Fibroblast of villous mesenchyme (primary cell): Measurements from ENCODE around the gene RASGRF1. TPM values are rescaled to one million over a fixed set of nuclear protein-coding genes. Genes with fewer than 3 reads are reported as not detected.

ENCODE experiments used
- DNase-seq: peaks from one replicate; pipeline ENCODE4 v3.0.0-alpha.2; 2010; ENCODE audit warnings: low read depth
- H3K4me3 ChIP-seq: 2 replicates; pipeline ENCODE4 v1.5.1; 2011; ENCODE audit warnings: low read depth, mild to moderate bottlenecking, low read length
- CTCF ChIP-seq: IDR thresholded peaks from 2 replicates; pipeline ENCODE4 v1.5.1; 2012; ENCODE audit warnings: low read depth, mild to moderate bottlenecking, low read length; ENCODE audit not compliant: insufficient read depth
- total RNA-seq: library from RNA; depleted of rRNA; stranded (reverse); fragments of >200 nt; gene quantifications from 2 replicates; pipeline ENCODE4 v1.2.3, GENCODE V29; 2012

The RASGRF1 gene
- total RNA-seq, 1 donor: 0.43 TPM

DNA sequence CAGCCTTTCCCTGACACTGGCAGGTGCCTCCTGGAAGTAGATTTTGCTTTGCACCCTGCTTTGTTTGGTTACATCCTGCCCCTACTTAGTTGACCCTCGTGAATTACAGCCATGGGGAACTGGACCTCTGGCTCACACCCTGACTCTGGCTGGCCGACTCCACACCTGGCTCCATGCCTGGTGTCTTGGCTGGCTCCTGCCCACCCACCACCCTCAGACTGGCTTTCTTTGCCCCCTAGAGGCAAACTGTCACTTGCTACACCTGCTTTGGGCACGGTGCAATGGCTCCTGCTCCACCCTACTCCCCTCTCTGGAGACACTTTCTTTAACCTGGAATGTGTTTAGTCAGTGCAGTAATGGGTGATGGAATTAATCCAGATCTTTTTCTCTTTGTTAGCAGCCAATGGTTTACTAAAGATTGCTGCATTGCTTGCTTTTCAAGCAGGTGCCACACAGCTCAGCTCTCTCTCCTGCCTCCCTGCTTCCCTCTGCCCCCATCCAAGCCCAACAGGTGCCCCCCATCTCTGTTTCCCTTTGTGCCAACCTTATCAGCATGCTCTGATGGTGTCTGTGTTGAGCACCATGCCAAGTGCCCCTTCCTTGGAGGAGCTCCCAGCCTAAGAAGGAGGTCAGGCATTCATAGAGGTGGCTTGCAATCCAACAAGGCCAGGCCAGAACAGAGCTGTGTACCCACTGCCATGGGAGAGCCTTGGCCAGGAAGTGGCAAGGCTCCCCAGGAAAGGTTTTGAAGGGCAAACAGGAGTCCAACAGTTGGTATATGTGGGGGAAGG is 38.4 kb downstream of the RASGRF1 start:
- TF ChIP-seq CTCF: no peak
- no peak for DNase-seq
- no peak overlapping the region for H3K4me3 ChIP-seq

- no peak overlapping the region for H3K4me3 ChIP-seq
- no peak for DNase-seq
- no peak for TF ChIP-seq CTCF
Observed at GRCh38 chr15:79051029-79051428, 39.6 kb downstream of the RASGRF1 start.

DNA sequence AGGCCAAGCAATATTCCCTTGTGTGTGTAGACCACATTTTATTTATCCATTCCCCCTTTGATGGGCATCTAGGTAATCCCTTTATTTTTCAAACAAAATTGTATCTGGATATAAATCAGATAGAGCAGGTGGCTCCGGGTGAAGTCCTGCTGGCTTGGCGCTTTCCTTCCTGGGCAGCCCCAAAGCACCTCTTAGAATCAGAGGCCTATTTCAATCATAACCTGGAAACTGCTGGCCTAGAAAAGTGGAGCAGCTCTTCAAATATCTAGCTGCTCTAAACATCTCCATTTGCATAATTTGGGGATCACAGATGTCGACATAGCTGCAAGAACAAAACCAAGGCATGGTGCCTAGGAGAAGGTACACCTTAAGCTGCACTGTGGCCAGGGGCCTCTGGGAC is 40.2 kb downstream of the RASGRF1 start:
- DNase-seq: no peak
- no peak overlapping the region for H3K4me3 ChIP-seq
- TF ChIP-seq CTCF: no peak

GRCh38 chr15:79049416-79049815 is 41.2 kb downstream of the RASGRF1 start:
- TF ChIP-seq CTCF: no peak
- no peak for DNase-seq
- no peak overlapping the region for H3K4me3 ChIP-seq

DNA sequence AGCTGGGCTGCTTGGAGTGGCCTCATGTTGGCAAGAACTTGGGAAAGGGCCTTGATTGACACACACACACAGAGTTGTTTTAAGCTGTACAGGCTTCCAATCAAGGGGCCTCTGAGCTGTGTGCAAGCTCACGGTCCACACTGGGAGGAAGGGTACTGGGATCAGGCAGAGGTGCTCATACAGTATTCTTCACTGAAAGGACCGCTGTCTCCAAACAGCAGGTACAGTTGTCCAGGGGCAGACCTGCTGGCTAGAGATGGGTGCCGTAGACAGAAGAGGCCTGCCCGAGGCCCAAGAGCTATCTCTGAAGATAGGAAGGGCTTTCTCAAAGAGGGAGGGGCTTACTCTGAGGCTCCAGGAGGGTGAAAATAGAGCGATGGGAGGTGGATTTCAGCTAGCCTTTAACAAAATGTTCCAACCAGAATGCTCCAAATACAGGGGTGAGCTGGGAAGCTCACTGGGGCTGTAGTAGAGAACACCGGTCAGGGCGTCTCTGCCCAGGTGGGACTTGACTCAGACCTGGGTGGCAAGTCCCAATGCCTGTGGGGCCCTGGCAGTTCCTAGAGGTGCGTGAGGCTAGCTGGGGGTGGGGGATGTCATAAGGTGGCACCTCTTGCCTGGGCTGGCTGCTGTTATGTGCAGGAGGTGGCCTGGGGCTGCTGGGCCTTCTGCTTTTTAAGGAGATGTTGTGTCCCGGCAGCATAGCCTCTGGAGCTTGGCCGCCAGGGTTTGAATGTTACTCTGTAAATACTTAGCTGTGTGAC is 42.7 kb downstream of the RASGRF1 start:
- DNase-seq: no peak
- TF ChIP-seq CTCF: no peak
- no peak overlapping the region for H3K4me3 ChIP-seq

GRCh38 chr15:79046691-79047404 is 43.7 kb downstream of the RASGRF1 start:
- no peak for DNase-seq
- H3K4me3 ChIP-seq: no peak overlapping the region
- TF ChIP-seq CTCF: no peak
